ENCODE measurements around the gene HVCN1. TPM values are rescaled to one million over a fixed set of nuclear protein-coding genes. Genes with fewer than 3 reads are reported as not detected.
A peak's percentile ranks its signal among the peaks of the same experiment; 100 is the strongest.

Gene HVCN1
- total RNA-seq, 5 donors from 2014 or later (not counting 1 experiment from before 2014, with no cell fraction given), result 5.6 to 18.7 (median 14.2) TPM

- Histone ChIP-seq H3K36me3 (ENCODE audit: control insufficient read depth in 2 of 2, extremely low read depth in 1 of 2, insufficient read depth in 1 of 2, low read length in 1 of 2) (peaks cover under 1 to 3% of the 10 kb centered on the region in 2 donors), H3K4me1 (ENCODE audit: control insufficient read depth in 1 of 2, extremely low read depth in 1 of 2, insufficient read depth in 2 of 2, low read length in 2 of 2) (peaks cover 23 to 36% of the 10 kb centered on the region in 2 experiments), H3K9me3 (no peaks in the 10 kb centered on the region), H3K27ac (ENCODE audit: low read length) (peak overlapping the region; percentile 35), H3K27me3 (replicated peaks in 1 of 2; ENCODE audit: control insufficient read depth in 2 of 2, extremely low read depth in 1 of 2, insufficient read depth in 2 of 2, low read length in 1 of 2) (no peaks in the 10 kb centered on the region), H3K4me3 (ENCODE audit: control insufficient read depth in 1 of 2, extremely low read depth in 1 of 2, low read length in 1 of 2) (peak overlapping the region in 1 of 2 donors; percentile 35)
- peak overlapping the region; percentile 87 to 91 for H3K27ac Mint-ChIP-seq
- H3K9me3 Mint-ChIP-seq, result peaks cover 3 to 7% (median 4%) of the 10 kb centered on the region in 3 donors
- DNase-seq (peak in 1 of 35 experiments; percentile 28), ATAC-seq (replicated peaks in 1 of 4) (peak; percentile 64 to 79 (median 71))
- peak overlapping the region; percentile 32 to 74 (median 44) for H3K4me3 Mint-ChIP-seq
- H3K4me1 Mint-ChIP-seq, result peaks cover 26 to 57% (median 38%) of the 10 kb centered on the region in 3 donors
- WGBS (ENCODE audit: insufficient coverage), result 43% methylated on average over 3 of the region's 5 CpGs
- ChIA-PET POLR2A (interaction anchor here in 1 of 2 donors (0.7 kb wide), 1 partner anchor 135 kb away, joined by 3 read pairs; no protein-coding TSS in a partner anchor), CTCF (interaction anchor here (0.5 to 0.6 kb wide), 3 partner anchors 20 to 85 kb away, joined by 3 read pairs; no protein-coding TSS in a partner anchor)
- no peaks in the 10 kb centered on the region for H3K27me3 Mint-ChIP-seq
- peaks cover 26% of the 10 kb centered on the region for H3K36me3 Mint-ChIP-seq
Observed at GRCh38 chr12:110677206-110677911, 11.6 kb downstream of the HVCN1 start.

GRCh38 chr12:110676171-110676570 lies 12.7 kb downstream of the HVCN1 start:
- Mint-ChIP-seq H3K27me3 (no peaks in the 10 kb centered on the region), H3K4me1 (peaks cover 26 to 54% (median 34%) of the 10 kb centered on the region in 3 donors), H3K27ac (no peak overlapping the region), H3K9me3 (peaks cover 3 to 7% (median 4%) of the 10 kb centered on the region in 3 donors), H3K36me3 (peaks cover 21% of the 10 kb centered on the region), H3K4me3 (no peak overlapping the region)
- H3K9me3 ChIP-seq, result no peaks in the 10 kb centered on the region
- POLR2A ChIA-PET, result no interaction called here
- H3K36me3 ChIP-seq (ENCODE audit: control insufficient read depth in 2 of 2, extremely low read depth in 1 of 2, insufficient read depth in 1 of 2, low read length in 1 of 2), result peaks cover 0 to 7% of the 10 kb centered on the region in 2 donors
- DNase-seq (no peak), ATAC-seq (replicated peaks in 1 of 4) (no peak)
- WGBS (ENCODE audit: insufficient coverage), result 95% methylated on average over 4 of the region's 4 CpGs
- CTCF ChIA-PET, result interaction anchor here in 1 of 2 donors (0.7 kb wide), 1 partner anchor 1506 kb away, joined by 3 read pairs; no protein-coding TSS in a partner anchor
- no peak overlapping the region for H3K4me3 ChIP-seq (ENCODE audit: control insufficient read depth in 1 of 2, extremely low read depth in 1 of 2, low read length in 1 of 2)
- H3K27me3 ChIP-seq (replicated peaks in 1 of 2; ENCODE audit: control insufficient read depth in 2 of 2, extremely low read depth in 1 of 2, insufficient read depth in 2 of 2, low read length in 1 of 2), result no peaks in the 10 kb centered on the region
- no peak overlapping the region for H3K27ac ChIP-seq (ENCODE audit: low read length)
- H3K4me1 ChIP-seq (ENCODE audit: control insufficient read depth in 1 of 2, extremely low read depth in 1 of 2, insufficient read depth in 2 of 2, low read length in 2 of 2), result peaks cover 23 to 36% of the 10 kb centered on the region in 2 experiments

GRCh38 chr12:110670161-110670701 lies 18.7 kb downstream of the HVCN1 start:
- H3K36me3 Mint-ChIP-seq, result peaks cover 31% of the 10 kb centered on the region
- WGBS (ENCODE audit: insufficient coverage), result no CpG with 5 or more reads among the region's 4 CpGs
- H3K4me1 ChIP-seq (ENCODE audit: control insufficient read depth in 1 of 2, extremely low read depth in 1 of 2, insufficient read depth in 2 of 2, low read length in 2 of 2), result peaks cover 2 to 26% of the 10 kb centered on the region in 2 experiments

GRCh38 chr12:110669193-110669502 lies 19.8 kb downstream of the HVCN1 start:
- H3K4me3 ChIP-seq (ENCODE audit: control insufficient read depth in 1 of 2, extremely low read depth in 1 of 2, low read length in 1 of 2), result no peak overlapping the region
- H3K27ac Mint-ChIP-seq, result peak overlapping the region; percentile 68 to 87
- peaks cover 32% of the 10 kb centered on the region for H3K36me3 Mint-ChIP-seq
- ATAC-seq (replicated peaks in 1 of 4) (peak in 2 of 4 experiments; percentile 35 to 40), DNase-seq (peak in 1 of 35 experiments; percentile 17)
- peaks cover 2 to 26% of the 10 kb centered on the region in 2 experiments for H3K4me1 ChIP-seq (ENCODE audit: control insufficient read depth in 1 of 2, extremely low read depth in 1 of 2, insufficient read depth in 2 of 2, low read length in 2 of 2)
- H3K4me1 Mint-ChIP-seq, result peaks cover 22 to 40% (median 22%) of the 10 kb centered on the region in 3 donors
- no peak overlapping the region for H3K27ac ChIP-seq (ENCODE audit: low read length)
- WGBS (ENCODE audit: insufficient coverage), result 44% methylated on average over 5 of the region's 5 CpGs
- H3K9me3 Mint-ChIP-seq, result peaks cover 0 to 17% (median 12%) of the 10 kb centered on the region in 3 donors
- ChIA-PET CTCF (no interaction called here), POLR2A (no interaction called here)
- peaks cover 4 to 7% of the 10 kb centered on the region in 2 donors for H3K36me3 ChIP-seq (ENCODE audit: control insufficient read depth in 2 of 2, extremely low read depth in 1 of 2, insufficient read depth in 1 of 2, low read length in 1 of 2)
- peaks cover 2% of the 10 kb centered on the region for H3K9me3 ChIP-seq
- H3K27me3 Mint-ChIP-seq, result no peaks in the 10 kb centered on the region
- H3K27me3 ChIP-seq (replicated peaks in 1 of 2; ENCODE audit: control insufficient read depth in 2 of 2, extremely low read depth in 1 of 2, insufficient read depth in 2 of 2, low read length in 1 of 2), result no peaks in the 10 kb centered on the region
- peak overlapping the region in 2 of 3 donors; percentile 4 to 58 for H3K4me3 Mint-ChIP-seq

More at GRCh38 chr12:110670161-110670701, 18.7 kb downstream of the HVCN1 start:
- H3K36me3 ChIP-seq (ENCODE audit: control insufficient read depth in 2 of 2, extremely low read depth in 1 of 2, insufficient read depth in 1 of 2, low read length in 1 of 2), result peaks cover 4 to 7% of the 10 kb centered on the region in 2 donors
- Mint-ChIP-seq H3K4me3 (peak overlapping the region in 1 of 3 donors; percentile 58), H3K9me3 (peaks cover 4 to 15% (median 7%) of the 10 kb centered on the region in 3 donors), H3K27ac (peak overlapping the region; percentile 78 to 87), H3K27me3 (no peaks in the 10 kb centered on the region), H3K4me1 (peaks cover 22 to 45% (median 22%) of the 10 kb centered on the region in 3 donors)
- peak in 3 of 4 experiments; percentile 53 to 91 (median 65) for ATAC-seq (replicated peaks in 1 of 4)
- DNase-seq, result peak in 6 of 35 experiments; percentile 17 to 68 (median 29)
- ChIA-PET CTCF (no interaction called here), POLR2A (no interaction called here)
- peak overlapping the region; percentile 5 for H3K27ac ChIP-seq (ENCODE audit: low read length)
- H3K4me3 ChIP-seq (ENCODE audit: control insufficient read depth in 1 of 2, extremely low read depth in 1 of 2, low read length in 1 of 2), result no peak overlapping the region
- H3K27me3 ChIP-seq (replicated peaks in 1 of 2; ENCODE audit: control insufficient read depth in 2 of 2, extremely low read depth in 1 of 2, insufficient read depth in 2 of 2, low read length in 1 of 2), result no peaks in the 10 kb centered on the region
- no peaks in the 10 kb centered on the region for H3K9me3 ChIP-seq

- Mint-ChIP-seq H3K36me3 (peaks cover 31% of the 10 kb centered on the region), H3K4me3 (peak overlapping the region in 2 of 3 donors; percentile 4 to 58), H3K9me3 (peaks cover 0 to 19% (median 13%) of the 10 kb centered on the region in 3 donors), H3K27ac (peak overlapping the region; percentile 68 to 87), H3K27me3 (no peaks in the 10 kb centered on the region), H3K4me1 (peaks cover 22 to 35% (median 22%) of the 10 kb centered on the region in 3 donors)
- peaks cover 2 to 26% of the 10 kb centered on the region in 2 experiments for H3K4me1 ChIP-seq (ENCODE audit: control insufficient read depth in 1 of 2, extremely low read depth in 1 of 2, insufficient read depth in 2 of 2, low read length in 2 of 2)
- peaks cover 4 to 7% of the 10 kb centered on the region in 2 donors for H3K36me3 ChIP-seq (ENCODE audit: control insufficient read depth in 2 of 2, extremely low read depth in 1 of 2, insufficient read depth in 1 of 2, low read length in 1 of 2)
- POLR2A ChIA-PET, result no interaction called here
- DNase-seq, result no peak
- CTCF ChIA-PET, result interaction anchor here in 1 of 2 donors (0.5 kb wide), 1 partner anchor 1104 kb away, joined by 4 read pairs; no protein-coding TSS in a partner anchor
- WGBS (ENCODE audit: insufficient coverage), result 93% methylated on average over 10 of the region's 12 CpGs
- H3K9me3 ChIP-seq, result peaks cover 2% of the 10 kb centered on the region
- no peak for ATAC-seq (replicated peaks in 1 of 4)
- no peaks in the 10 kb centered on the region for H3K27me3 ChIP-seq (replicated peaks in 1 of 2; ENCODE audit: control insufficient read depth in 2 of 2, extremely low read depth in 1 of 2, insufficient read depth in 2 of 2, low read length in 1 of 2)
- H3K4me3 ChIP-seq (ENCODE audit: control insufficient read depth in 1 of 2, extremely low read depth in 1 of 2, low read length in 1 of 2), result no peak overlapping the region
- no peak overlapping the region for H3K27ac ChIP-seq (ENCODE audit: low read length)
Observed at GRCh38 chr12:110668480-110669192, 20.3 kb downstream of the HVCN1 start.

- H3K4me1 Mint-ChIP-seq, result peaks cover 24 to 33% (median 25%) of the 10 kb centered on the region in 3 donors
- H3K27ac Mint-ChIP-seq, result no peak overlapping the region
- ATAC-seq (replicated peaks in 1 of 4) (no peak), DNase-seq (no peak)
- 92% methylated on average over 2 of the region's 3 CpGs for WGBS (ENCODE audit: insufficient coverage)
- CTCF ChIA-PET, result interaction anchor here in 1 of 2 donors (0.5 kb wide), 1 partner anchor 1105 kb away, joined by 4 read pairs; no protein-coding TSS in a partner anchor
- H3K9me3 ChIP-seq, result peaks cover 2% of the 10 kb centered on the region
- peaks cover 25% of the 10 kb centered on the region for H3K36me3 Mint-ChIP-seq
- no peak overlapping the region for H3K4me3 Mint-ChIP-seq
- H3K9me3 Mint-ChIP-seq, result peaks cover 0 to 19% (median 13%) of the 10 kb centered on the region in 3 donors
- no peak overlapping the region for H3K27ac ChIP-seq (ENCODE audit: low read length)
- POLR2A ChIA-PET, result no interaction called here
- peaks cover 4 to 7% of the 10 kb centered on the region in 2 donors for H3K36me3 ChIP-seq (ENCODE audit: control insufficient read depth in 2 of 2, extremely low read depth in 1 of 2, insufficient read depth in 1 of 2, low read length in 1 of 2)
- peaks cover 2 to 26% of the 10 kb centered on the region in 2 experiments for H3K4me1 ChIP-seq (ENCODE audit: control insufficient read depth in 1 of 2, extremely low read depth in 1 of 2, insufficient read depth in 2 of 2, low read length in 2 of 2)
- H3K27me3 ChIP-seq (replicated peaks in 1 of 2; ENCODE audit: control insufficient read depth in 2 of 2, extremely low read depth in 1 of 2, insufficient read depth in 2 of 2, low read length in 1 of 2), result no peaks in the 10 kb centered on the region
- H3K27me3 Mint-ChIP-seq, result no peaks in the 10 kb centered on the region
- H3K4me3 ChIP-seq (ENCODE audit: control insufficient read depth in 1 of 2, extremely low read depth in 1 of 2, low read length in 1 of 2), result no peak overlapping the region
Observed at GRCh38 chr12:110667671-110668070, 21.2 kb downstream of the HVCN1 start.
